ENCODE data around the gene GSDMA.

The GSDMA gene

GRCh38 chr17:39963829-39964228, 1.0 kb downstream of the GSDMA start:
- no peak for DNase-seq (ENCODE audit: low read depth)

- no peak for DNase-seq (ENCODE audit: low read depth)
Measured at GRCh38 chr17:39965017-39965699, 2.4 kb downstream of the GSDMA start.

GRCh38 chr17:39966771-39967170, 4.0 kb downstream of the GSDMA start:
- DNase-seq (ENCODE audit: low read depth), result no peak

GRCh38 chr17:39968761-39969160, 6.0 kb downstream of the GSDMA start:
- DNase-seq (ENCODE audit: low read depth), result no peak

- no peak for DNase-seq (ENCODE audit: low read depth)
Measured at GRCh38 chr17:39969375-39969774, 6.6 kb downstream of the GSDMA start.

GRCh38 chr17:39970157-39970692, 7.4 kb downstream of the GSDMA start:
- DNase-seq (ENCODE audit: low read depth), result no peak

- no peak for DNase-seq (ENCODE audit: low read depth)
Measured at GRCh38 chr17:39971076-39971603, 8.3 kb downstream of the GSDMA start.

GRCh38 chr17:39972271-39972670, 9.5 kb downstream of the GSDMA start:
- DNase-seq (ENCODE audit: low read depth), result no peak

GRCh38 chr17:39973496-39973895, 10.7 kb downstream of the GSDMA start:
- no peak for DNase-seq (ENCODE audit: low read depth)

GRCh38 chr17:39974433-39974832, 11.6 kb downstream of the GSDMA start:
- no peak for DNase-seq (ENCODE audit: low read depth)

- no peak for DNase-seq (ENCODE audit: low read depth)
Measured at GRCh38 chr17:39975801-39976200, 13.0 kb downstream of the GSDMA start.

- DNase-seq (ENCODE audit: low read depth), result no peak
Measured at GRCh38 chr17:39979016-39979670, 16.3 kb downstream of the GSDMA start.

- no peak for DNase-seq (ENCODE audit: low read depth)
Measured at GRCh38 chr17:39979893-39980350, 17.1 kb downstream of the GSDMA start.

GRCh38 chr17:39980351-39981206, 17.8 kb downstream of the GSDMA start, which contains the start of gene PSMD3:
Gene PSMD3 (plus strand): TSS chr17:39980807. CDS start chr17:39980971, 164 bp downstream.
- peak; percentile 92 for DNase-seq (ENCODE audit: low read depth)

GRCh38 chr17:39981207-39981741, 18.5 kb downstream of the GSDMA start:
- no peak for DNase-seq (ENCODE audit: low read depth)

- DNase-seq (ENCODE audit: low read depth), result no peak
Measured at GRCh38 chr17:39981766-39982375, 19.1 kb downstream of the GSDMA start.

- DNase-seq (ENCODE audit: low read depth), result no peak
Measured at GRCh38 chr17:39988206-39988810, 25.5 kb downstream of the GSDMA start.

GRCh38 chr17:39994448-39994847, 31.6 kb downstream of the GSDMA start:
- no peak for DNase-seq (ENCODE audit: low read depth)

GRCh38 chr17:39995438-39995837, 32.6 kb downstream of the GSDMA start:
- no peak for DNase-seq (ENCODE audit: low read depth)

GRCh38 chr17:39996162-39996561, 33.4 kb downstream of the GSDMA start:
- DNase-seq (ENCODE audit: low read depth), result no peak

GRCh38 chr17:39996800-39997199, 34.0 kb downstream of the GSDMA start:
- no peak for DNase-seq (ENCODE audit: low read depth)

Measured in stimulated activated CD8-positive, alpha-beta memory T cell treated with anti-CD3 and anti-CD28 coated beads, Interleukin-12 subunit alpha, Interleukin-12 subunit beta, amount 100 ng/mL, for 4 hours (primary cell).